Measurements from ENCODE around the gene LAMC1. TPM values are rescaled to one million over a fixed set of nuclear protein-coding genes. Genes with fewer than 3 reads are reported as not detected.
A peak's percentile ranks its signal among the peaks of the same experiment; 100 is the strongest.

Gene LAMC1
- total and polyA plus RNA-seq, 2 experiments from 2014 or later = 18.4 to 116 TPM

DNA sequence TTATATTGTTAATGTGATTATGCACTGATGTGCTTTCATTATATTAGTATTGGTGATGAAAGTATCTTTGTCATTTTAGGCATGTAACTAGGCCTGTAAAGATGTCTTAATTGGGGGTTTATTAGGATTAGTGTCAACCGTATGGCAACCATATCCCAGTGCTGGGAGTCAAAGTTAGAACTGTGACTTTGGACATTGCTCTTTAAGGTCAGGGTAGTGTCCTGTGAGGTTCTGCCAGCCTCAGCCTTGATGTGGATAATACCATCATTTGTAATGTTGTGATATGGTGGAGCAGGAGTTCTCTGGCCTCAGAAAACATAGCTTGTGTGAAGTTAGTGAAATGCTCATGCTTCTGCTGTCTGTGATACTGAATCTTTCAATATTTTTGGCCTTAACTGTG is 59.4 kb downstream of the LAMC1 start (continued):
- TF ChIP-seq, protein P1, sequence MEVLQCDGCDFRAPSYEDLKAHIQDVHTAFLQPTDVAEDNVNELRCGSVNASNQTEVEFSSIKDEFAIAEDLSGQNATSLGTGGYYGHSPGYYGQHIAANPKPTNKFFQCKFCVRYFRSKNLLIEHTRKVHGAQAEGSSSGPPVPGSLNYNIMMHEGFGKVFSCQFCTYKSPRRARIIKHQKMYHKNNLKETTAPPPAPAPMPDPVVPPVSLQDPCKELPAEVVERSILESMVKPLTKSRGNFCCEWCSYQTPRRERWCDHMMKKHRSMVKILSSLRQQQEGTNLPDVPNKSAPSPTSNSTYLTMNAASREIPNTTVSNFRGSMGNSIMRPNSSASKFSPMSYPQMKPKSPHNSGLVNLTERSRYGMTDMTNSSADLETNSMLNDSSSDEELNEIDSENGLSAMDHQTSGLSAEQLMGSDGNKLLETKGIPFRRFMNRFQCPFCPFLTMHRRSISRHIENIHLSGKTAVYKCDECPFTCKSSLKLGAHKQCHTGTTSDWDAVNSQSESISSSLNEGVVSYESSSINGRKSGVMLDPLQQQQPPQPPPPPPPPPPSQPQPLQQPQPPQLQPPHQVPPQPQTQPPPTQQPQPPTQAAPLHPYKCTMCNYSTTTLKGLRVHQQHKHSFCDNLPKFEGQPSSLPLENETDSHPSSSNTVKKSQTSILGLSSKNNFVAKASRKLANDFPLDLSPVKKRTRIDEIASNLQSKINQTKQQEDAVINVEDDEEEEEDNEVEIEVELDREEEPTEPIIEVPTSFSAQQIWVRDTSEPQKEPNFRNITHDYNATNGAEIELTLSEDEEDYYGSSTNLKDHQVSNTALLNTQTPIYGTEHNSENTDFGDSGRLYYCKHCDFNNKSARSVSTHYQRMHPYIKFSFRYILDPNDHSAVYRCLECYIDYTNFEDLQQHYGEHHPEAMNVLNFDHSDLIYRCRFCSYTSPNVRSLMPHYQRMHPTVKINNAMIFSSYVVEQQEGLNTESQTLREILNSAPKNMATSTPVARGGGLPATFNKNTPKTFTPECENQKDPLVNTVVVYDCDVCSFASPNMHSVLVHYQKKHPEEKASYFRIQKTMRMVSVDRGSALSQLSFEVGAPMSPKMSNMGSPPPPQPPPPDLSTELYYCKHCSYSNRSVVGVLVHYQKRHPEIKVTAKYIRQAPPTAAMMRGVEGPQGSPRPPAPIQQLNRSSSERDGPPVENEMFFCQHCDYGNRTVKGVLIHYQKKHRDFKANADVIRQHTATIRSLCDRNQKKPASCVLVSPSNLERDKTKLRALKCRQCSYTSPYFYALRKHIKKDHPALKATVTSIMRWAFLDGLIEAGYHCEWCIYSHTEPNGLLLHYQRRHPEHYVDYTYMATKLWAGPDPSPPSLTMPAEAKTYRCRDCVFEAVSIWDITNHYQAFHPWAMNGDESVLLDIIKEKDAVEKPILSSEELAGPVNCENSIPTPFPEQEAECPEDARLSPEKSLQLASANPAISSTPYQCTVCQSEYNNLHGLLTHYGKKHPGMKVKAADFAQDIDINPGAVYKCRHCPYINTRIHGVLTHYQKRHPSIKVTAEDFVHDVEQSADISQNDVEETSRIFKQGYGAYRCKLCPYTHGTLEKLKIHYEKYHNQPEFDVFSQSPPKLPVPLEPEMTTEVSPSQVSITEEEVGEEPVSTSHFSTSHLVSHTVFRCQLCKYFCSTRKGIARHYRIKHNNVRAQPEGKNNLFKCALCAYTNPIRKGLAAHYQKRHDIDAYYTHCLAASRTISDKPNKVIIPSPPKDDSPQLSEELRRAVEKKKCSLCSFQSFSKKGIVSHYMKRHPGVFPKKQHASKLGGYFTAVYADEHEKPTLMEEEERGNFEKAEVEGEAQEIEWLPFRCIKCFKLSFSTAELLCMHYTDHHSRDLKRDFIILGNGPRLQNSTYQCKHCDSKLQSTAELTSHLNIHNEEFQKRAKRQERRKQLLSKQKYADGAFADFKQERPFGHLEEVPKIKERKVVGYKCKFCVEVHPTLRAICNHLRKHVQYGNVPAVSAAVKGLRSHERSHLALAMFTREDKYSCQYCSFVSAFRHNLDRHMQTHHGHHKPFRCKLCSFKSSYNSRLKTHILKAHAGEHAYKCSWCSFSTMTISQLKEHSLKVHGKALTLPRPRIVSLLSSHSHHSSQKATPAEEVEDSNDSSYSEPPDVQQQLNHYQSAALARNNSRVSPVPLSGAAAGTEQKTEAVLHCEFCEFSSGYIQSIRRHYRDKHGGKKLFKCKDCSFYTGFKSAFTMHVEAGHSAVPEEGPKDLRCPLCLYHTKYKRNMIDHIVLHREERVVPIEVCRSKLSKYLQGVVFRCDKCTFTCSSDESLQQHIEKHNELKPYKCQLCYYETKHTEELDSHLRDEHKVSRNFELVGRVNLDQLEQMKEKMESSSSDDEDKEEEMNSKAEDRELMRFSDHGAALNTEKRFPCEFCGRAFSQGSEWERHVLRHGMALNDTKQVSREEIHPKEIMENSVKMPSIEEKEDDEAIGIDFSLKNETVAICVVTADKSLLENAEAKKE (CRISPR knock-in tag; IDR thresholded peaks at IDR 0.05) = no peak
- TF ChIP-seq, protein P2, sequence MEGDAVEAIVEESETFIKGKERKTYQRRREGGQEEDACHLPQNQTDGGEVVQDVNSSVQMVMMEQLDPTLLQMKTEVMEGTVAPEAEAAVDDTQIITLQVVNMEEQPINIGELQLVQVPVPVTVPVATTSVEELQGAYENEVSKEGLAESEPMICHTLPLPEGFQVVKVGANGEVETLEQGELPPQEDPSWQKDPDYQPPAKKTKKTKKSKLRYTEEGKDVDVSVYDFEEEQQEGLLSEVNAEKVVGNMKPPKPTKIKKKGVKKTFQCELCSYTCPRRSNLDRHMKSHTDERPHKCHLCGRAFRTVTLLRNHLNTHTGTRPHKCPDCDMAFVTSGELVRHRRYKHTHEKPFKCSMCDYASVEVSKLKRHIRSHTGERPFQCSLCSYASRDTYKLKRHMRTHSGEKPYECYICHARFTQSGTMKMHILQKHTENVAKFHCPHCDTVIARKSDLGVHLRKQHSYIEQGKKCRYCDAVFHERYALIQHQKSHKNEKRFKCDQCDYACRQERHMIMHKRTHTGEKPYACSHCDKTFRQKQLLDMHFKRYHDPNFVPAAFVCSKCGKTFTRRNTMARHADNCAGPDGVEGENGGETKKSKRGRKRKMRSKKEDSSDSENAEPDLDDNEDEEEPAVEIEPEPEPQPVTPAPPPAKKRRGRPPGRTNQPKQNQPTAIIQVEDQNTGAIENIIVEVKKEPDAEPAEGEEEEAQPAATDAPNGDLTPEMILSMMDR (conservative IDR thresholded peaks at IDR 0.05; ENCODE audit: low read depth in 2 of 2) = no peak

DNA sequence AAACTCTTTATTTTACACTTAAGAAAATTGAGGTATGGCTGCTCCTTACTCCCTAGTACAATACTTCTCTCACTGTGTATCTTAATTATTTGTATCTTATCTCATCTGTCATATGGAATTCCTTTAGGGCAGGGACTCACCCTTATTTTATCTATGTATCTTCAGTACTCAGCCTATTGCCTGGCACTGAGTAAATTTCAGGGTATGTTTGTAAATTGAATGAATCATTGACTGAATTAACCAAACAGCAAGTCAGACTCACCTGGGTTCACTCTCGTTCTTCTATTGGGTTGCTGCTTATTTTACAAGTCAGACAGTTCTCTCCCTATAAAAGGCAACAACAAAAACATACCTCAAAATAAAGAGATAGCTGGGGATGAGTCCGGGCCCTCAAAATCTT is 63.8 kb downstream of the LAMC1 start:
- no peaks in the 10 kb centered on the region for H4K20me1 ChIP-seq (replicated peaks; ENCODE audit: insufficient read depth)
- no peak for ATAC-seq
- H3K27me3 Mint-ChIP-seq (ENCODE audit: insufficient read depth, low read depth, poor library complexity) = no peaks in the 10 kb centered on the region

More for the DNA sequence above, 63.8 kb downstream of the LAMC1 start:
- TF ChIP-seq EZH2phosphoT487 (IDR thresholded peaks at IDR 0.05; ENCODE audit: unreplicated experiment) = no peak
- Histone ChIP-seq H2AFZ (no peak overlapping the region), H3F3A (replicated peaks; ENCODE audit: low read depth) (no peaks in the 10 kb centered on the region), H3K27ac (ENCODE audit: low read depth) (0 out of 2 replicates have a peak overlapping the region, but pooled peaks have one; percentile 33), H3K27me3 (ENCODE audit: insufficient read depth) (no peaks in the 10 kb centered on the region), H3K79me2 (replicated peaks; ENCODE audit: insufficient read depth) (peaks cover 63% of the 10 kb centered on the region), H3K9me2 (ENCODE audit: insufficient read depth) (no peaks in the 10 kb centered on the region), H3K4me1 (ENCODE audit: insufficient read depth) (peaks cover 25% of the 10 kb centered on the region), H3K36me3 (ENCODE audit: insufficient read depth) (no peaks in the 10 kb centered on the region), H3K4me3 (no peak overlapping the region), H3K4me2 (no peak overlapping the region)
- no peak overlapping the region for H3K4me3 Mint-ChIP-seq
- no peaks in the 10 kb centered on the region for H3K9me3 Mint-ChIP-seq
- no peak overlapping the region for H3K27ac Mint-ChIP-seq
- H3K4me1 Mint-ChIP-seq = peaks cover 35% of the 10 kb centered on the region
- H3K36me3 Mint-ChIP-seq (ENCODE audit: low read depth) = no peaks in the 10 kb centered on the region
- no peak for DNase-seq (ENCODE audit: low spot score)

All from GM23338 (cell line).